Thoracic aorta (tissue), 2 donors: ENCODE measurements around the gene CRISPLD2. TPM values are rescaled to one million over a fixed set of nuclear protein-coding genes. Genes with fewer than 3 reads are reported as not detected.

Experiments
- ATAC-seq: fragments of 150-250 bp; one replicate; pipeline ENCODE4 v1.8.0; 2017; ENCODE audit warnings: low read depth; ENCODE audit not compliant: insufficient number of reproducible peaks, low FRiP score
- DNase-seq: peaks from one replicate; pipeline ENCODE4 v3.0.0-alpha.2; 2020; ENCODE audit warnings: low spot score
- H3K27ac ChIP-seq, 2 donors: fragments of 200-600 bp; sonication (generic); 1 replicate in 1 of 2; 2 replicates in 1 of 2; pipeline ENCODE4 v1.5.1; 2016; ENCODE audit warnings: mild to moderate bottlenecking in 2 of 2, moderate library complexity in 2 of 2
- H3K27me3 ChIP-seq: fragments of 200-600 bp; sonication (generic); replicated peaks from 2 replicates; pipeline ENCODE4 v1.6.0; 2016; ENCODE audit warnings: mild to moderate bottlenecking; ENCODE audit not compliant: insufficient read depth
- H3K36me3 ChIP-seq: fragments of 200-600 bp; sonication (generic); one replicate; pipeline ENCODE4 v1.5.1; 2016
- H3K4me1 ChIP-seq, 2 donors: fragments of 200-600 bp; sonication (generic); 1 replicate in 1 of 2; 2 replicates in 1 of 2; pipeline versions ENCODE4 v1.5.1 to v1.6.0; 2016; ENCODE audit warnings: low read depth in 2 of 2, mild to moderate bottlenecking in 1 of 2; ENCODE audit not compliant: control insufficient read depth in 1 of 2
- H3K4me3 ChIP-seq: fragments of 200-600 bp; sonication (generic); 2 replicates; pipeline ENCODE4 v1.5.1; 2016; ENCODE audit warnings: mild to moderate bottlenecking
- H3K9me3 ChIP-seq: fragments of 200-600 bp; sonication (generic); 2 replicates; pipeline ENCODE4 v1.5.1; 2016
- CTCF ChIP-seq: fragments of 200-600 bp; sonication (generic); IDR thresholded peaks from one replicate; pipeline ENCODE4 v1.5.1; 2019; ENCODE audit warnings: antibody characterized with exemption
- total RNA-seq, 2 donors: library from RNA; depleted of rRNA; stranded (reverse); fragments of >200 nt; gene quantifications; one replicate each; pipeline versions ENCODE4 v1.1.0 to v1.2.3, GENCODE V29; 2016

CRISPLD2 gene
- total RNA-seq, 2 donors from 2014 or later: 116 to 390 TPM

GRCh38 chr16:84843149-84844048 lies 23.6 kb downstream of the CRISPLD2 start:
- Histone ChIP-seq H3K27ac (no peak overlapping the region), H3K9me3 (no peaks in the 10 kb centered on the region), H3K4me3 (no peak overlapping the region), H3K4me1 (peaks cover 3 to 9% of the 10 kb centered on the region in 2 donors), H3K27me3 (no peaks in the 10 kb centered on the region), H3K36me3 (no peaks in the 10 kb centered on the region)
- no peak for TF ChIP-seq CTCF
- DNase-seq (no peak), ATAC-seq (no peak)

- Histone ChIP-seq H3K27ac (no peak overlapping the region), H3K9me3 (no peaks in the 10 kb centered on the region), H3K4me1 (peaks cover 3 to 6% of the 10 kb centered on the region in 2 donors), H3K36me3 (no peaks in the 10 kb centered on the region), H3K4me3 (no peak overlapping the region), H3K27me3 (no peaks in the 10 kb centered on the region)
- no peak for TF ChIP-seq CTCF
- no peak for ATAC-seq
- DNase-seq: no peak
Observed at GRCh38 chr16:84844049-84844350, 24.2 kb downstream of the CRISPLD2 start.

- no peaks in the 10 kb centered on the region for H3K36me3 ChIP-seq
Observed at GRCh38 chr16:84844559-84845495, 25.0 kb downstream of the CRISPLD2 start.

GRCh38 chr16:84845496-84846002 lies 25.8 kb downstream of the CRISPLD2 start:
- H3K27me3 ChIP-seq: no peaks in the 10 kb centered on the region
- no peak for TF ChIP-seq CTCF
- H3K27ac ChIP-seq: no peak overlapping the region
- no peaks in the 10 kb centered on the region for H3K9me3 ChIP-seq
- no peak overlapping the region for H3K4me3 ChIP-seq
- DNase-seq (no peak), ATAC-seq (no peak)
- H3K4me1 ChIP-seq: peaks cover 3 to 6% of the 10 kb centered on the region in 2 donors
- no peaks in the 10 kb centered on the region for H3K36me3 ChIP-seq

More at GRCh38 chr16:84844559-84845495, 25.0 kb downstream of the CRISPLD2 start:
- ATAC-seq (no peak), DNase-seq (no peak)
- Histone ChIP-seq H3K4me3 (no peak overlapping the region), H3K4me1 (peaks cover 3 to 6% of the 10 kb centered on the region in 2 donors), H3K27me3 (no peaks in the 10 kb centered on the region), H3K27ac (no peak overlapping the region), H3K9me3 (no peaks in the 10 kb centered on the region)
- TF ChIP-seq CTCF: no peak
